ENCODE measurements around the gene TTC12.
"Not testable (repeated sequence)": the region's sequence is repeated elsewhere in the genome, so short reads cannot be mapped to it uniquely, and the experiment has no call there.

TTC12 gene

DNA sequence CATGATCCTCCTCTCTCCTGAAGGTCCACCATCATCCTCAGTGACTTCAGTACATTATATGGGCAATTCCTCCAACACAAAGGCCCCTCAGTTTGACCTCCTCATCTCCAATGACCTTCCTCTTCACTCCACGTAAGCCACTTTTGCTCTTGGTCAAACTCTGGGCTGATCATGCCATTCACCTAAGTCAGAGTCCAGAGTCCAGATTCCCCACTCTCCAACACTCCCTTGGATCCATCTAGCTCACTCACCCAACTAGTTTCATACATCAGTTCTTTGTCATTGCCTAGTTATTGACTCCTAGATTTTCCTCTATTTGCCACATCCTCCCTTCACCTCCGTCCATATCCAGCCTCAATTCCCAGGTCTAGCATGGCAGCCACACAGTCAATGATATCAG, 30.5 kb upstream of the TTC12 start:
- DNase-seq (ENCODE audit: low read depth in 2 of 2): no peak

DNA sequence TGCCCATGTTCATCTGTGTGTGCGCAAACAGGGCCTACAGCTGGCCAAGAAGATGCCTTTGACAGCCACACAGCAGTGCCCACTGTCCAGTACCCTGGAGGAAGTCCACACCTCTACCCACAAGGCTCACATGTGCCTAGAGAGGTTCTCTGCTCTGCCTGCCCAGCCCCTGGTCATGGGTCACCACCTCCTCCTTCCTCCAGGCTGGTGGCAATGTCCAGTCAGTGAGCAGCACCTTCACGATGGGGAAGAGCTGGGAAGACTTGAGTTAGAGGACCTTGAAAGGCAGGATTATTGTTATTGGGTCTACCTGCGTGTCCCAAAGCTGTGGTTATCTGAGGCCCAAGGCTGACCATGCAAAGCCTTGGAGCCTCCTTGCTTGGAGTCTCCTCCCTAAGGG, 28.4 kb upstream of the TTC12 start:
- no peak for DNase-seq (ENCODE audit: low read depth in 2 of 2)

DNA sequence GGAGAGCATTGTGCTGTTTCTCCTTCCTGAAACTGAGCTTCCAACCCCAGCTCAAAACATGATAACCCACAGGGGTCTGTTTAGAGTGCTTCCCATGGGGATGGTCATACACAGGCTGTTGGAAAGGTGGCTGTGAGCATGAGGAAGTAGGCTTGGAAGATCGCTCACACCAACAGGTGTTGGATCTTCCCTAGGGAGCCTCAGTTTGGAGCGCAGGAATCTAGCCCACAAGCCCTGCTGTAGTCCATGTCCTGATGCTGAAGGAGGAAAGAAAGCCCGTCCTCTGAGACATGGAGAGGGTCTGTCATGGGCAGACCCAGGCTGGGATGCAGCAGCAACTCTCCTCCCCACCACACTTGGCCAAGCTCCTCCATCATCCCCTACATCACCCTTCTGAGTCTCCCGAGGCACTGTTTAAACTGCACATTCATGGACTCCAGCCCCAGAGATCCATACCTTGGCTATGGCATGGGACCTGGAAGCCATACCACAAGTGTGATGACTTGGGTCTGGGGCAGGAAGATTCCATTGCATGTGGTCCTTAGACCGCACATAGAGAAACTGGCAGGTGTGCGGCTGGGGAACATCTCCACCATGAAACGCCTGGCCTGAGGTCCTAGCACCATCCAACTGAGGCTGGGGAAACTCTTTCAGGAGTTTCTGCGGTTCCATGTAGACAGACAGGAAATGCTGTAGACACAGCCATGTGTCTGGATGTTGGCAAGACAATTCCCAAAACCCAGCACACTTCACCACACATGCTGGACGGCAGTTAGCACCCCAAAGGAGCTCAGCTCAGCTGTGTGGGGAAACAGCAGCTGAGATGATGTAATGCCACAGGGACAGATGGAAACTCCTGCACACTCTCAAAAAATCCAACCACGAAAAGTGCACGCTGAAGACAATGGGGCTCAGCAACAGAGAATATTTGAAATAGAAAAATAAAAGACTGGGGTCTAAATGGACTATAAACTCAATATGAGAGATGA, 27.6 kb upstream of the TTC12 start:
- no peak for DNase-seq (ENCODE audit: low read depth in 2 of 2)

DNA sequence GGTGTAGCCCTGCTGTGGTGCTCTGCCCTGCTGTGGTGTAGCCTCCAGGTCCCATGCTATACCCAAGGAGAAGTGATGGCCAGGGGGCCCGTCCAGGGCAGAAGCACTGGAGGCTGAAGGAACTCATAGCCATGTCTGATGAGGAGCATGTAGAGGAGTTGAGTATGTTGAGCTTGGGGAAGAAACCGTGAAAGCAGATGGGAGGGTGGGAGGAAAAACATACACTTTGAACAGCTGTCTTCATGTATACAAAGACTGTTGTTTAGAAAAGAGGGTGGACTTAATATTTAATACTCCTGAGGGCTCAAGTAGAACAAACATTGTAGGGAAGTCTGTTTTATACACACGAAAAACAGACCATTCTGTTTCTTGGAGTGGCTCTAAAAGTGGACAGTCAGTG, 26.6 kb upstream of the TTC12 start:
- DNase-seq (ENCODE audit: low read depth in 2 of 2): no peak

DNA sequence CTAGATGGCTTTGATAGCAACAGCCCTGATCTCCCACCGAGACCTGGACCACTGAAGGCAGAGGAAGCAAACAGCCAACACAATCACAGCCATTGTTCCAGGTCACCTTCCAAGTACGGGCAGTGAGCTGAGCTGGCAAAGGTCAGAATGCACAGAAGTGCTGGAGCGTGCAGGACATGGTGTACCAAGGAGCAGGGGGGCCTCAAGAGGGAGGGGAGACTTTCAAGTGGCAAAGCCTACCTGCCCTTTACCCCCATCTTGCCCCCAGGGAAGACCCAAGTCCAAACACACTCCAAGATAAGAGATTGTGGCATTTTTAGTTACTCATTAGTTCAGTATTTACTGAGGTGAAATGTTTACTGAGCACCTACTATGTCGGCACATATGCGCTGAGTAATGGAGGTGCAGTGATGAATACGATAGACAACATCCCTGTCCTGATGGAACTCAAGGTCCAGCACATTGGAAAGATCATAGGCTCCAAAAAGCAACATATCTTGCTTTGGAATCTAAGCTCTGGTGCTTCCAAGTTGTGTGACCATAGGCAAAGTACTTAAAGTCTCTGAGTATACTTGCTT, 26.0 kb upstream of the TTC12 start:
- DNase-seq (ENCODE audit: low read depth in 2 of 2): no peak

DNA sequence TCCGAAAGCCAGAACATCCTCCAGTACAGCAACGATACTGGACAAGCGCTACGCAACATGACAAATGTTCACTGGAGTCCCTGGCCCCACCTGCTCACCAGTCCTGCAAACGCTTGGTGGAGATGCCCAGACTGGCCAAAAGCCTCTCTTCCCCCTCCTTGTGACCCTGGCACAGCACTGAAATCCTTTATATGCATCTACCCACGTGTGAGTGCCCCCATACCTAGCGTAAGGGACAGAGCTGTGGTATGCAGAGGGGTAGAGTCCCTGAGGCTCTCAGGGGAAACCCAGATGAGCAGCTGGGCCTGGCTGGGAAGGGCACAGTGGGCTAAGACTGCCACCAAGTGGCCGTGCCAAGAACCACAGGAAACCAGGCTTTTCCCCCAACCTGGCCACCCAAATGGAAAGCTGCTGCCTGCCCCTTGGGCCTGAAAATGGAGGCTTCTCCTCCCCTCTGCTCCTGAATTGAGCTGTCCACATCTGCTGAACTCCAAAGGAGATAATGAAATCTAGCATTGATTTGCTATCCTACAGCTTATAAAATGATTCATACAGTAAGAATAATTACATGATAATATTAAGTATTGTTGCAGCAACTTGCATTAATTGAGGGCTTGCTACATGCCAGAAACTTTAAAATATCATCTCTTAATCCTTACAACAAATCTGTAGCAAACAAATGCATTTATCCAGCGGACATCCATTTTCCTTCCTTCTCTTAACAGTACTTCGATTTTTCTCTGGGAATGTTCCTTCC, 24.8 kb upstream of the TTC12 start:
- DNase-seq (ENCODE audit: low read depth in 2 of 2): peak; percentile 10 to 11

DNA sequence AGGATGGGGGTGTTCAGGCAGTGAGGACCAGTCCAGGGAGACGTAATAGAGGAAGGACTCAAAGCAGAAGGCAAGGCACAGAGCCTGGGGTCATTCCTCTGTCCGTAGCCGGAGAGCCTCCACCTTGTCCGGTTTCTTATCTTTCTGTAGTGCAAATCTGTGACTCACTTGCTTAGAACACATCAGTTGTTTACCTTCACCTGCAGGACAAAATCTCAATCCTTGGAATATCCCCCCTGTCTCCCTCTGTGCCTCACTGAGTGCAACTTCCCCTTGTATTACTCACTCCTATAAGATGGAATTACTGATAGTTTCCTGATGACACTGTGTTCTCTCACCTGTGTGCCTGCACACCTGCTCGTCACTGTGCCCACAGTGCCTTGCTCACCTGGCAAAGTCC, 20.4 kb upstream of the TTC12 start:
- no peak for DNase-seq (ENCODE audit: low read depth in 2 of 2)

DNA sequence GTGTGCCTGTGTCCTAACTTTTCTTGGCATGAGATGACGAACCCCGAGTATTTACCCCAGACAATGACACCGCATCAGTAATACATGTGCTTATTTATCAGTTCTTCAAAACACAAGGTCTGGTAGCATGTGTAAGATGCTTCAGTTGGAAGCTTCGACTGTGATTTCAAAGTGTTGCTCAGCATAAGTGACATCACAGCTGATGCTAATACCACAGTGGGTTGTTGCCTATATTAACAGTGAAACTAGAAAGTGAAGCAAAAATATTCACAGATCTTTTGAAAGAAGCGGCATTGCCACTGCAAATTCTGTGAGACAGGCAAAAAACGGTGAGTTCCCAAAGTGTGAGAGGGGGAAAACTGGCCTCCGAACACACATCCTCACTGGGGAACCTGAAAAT, 18.4 kb upstream of the TTC12 start:
- no peak for DNase-seq (ENCODE audit: low read depth in 2 of 2)

DNA sequence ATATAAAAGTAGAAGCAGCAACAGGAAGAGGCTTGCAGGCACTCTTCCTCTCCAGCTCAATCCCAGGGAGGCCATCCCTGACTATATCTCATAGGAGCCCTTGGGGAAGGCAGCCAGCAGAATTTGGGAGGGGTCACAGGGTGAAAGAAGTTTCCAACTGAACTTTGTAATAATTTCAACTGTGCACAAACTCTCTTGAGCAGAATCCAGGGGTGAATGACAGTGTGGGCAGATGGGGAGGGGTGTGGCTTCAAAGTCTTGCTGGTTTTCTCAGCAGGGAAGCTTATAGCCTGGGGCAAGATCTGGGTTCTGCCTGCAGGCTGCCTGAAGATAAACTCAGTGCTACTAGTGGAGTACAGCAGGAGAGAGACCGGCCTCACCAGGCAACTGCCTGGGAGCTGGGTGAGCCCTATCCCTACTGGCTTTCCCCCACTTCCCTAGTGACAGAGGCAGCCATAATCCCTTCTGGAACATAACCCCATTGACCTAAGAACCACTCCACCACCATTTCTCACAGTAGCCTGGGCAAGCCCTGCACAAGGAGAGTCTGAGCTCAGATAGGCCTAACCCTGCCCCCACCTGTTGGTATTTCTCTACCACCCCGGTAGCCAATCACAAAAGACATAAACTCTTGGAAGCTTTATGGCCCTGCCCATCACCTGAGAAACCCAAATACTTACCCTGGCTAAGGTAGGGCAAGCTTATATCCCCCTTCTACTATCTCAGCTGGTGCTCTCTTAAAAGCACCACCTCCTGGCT, 17.8 kb upstream of the TTC12 start:
- no peak for DNase-seq (ENCODE audit: low read depth in 2 of 2)

DNA sequence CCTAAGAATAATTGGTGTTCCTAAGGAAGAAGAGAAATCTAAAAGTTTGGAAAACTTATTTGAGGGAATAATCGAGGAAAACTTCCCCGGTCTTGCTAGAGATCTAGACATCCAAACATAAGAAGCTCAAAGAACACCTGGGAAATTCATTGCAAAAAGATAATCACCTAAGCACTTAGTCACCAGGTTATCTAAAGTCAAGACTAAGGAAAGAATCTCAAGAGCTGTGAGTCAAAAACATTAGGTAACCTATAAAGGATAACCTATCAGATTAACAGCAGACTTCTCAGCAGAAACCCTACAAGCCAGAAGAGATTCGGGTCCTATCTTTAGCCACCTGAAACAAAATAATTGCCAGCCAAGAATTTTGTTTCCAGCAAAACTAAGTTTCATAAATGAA, 15.9 kb upstream of the TTC12 start:
- DNase-seq (ENCODE audit: low read depth in 2 of 2): not testable (repeated sequence)

DNA sequence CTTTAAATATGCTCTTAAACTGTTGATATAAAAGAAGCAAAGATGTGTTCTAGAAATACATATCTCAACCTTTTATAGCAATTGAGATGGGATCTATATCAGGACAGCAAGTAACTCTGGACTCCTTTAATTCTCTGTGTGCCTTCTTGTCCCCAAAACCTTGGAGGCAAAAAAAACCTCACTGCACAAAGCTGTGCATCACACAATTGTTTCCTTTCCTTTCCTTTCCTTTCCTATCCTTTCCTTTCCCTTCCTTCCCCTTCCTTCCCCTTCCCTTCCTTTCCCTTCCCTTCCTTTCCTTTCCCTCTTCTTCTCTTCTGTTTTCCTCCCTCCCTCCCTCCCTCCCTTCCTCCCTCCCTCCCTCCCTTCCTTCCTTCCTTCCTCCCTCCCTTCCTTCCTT, 9.5 kb upstream of the TTC12 start:
- no peak for DNase-seq (ENCODE audit: low read depth in 2 of 2)

DNA sequence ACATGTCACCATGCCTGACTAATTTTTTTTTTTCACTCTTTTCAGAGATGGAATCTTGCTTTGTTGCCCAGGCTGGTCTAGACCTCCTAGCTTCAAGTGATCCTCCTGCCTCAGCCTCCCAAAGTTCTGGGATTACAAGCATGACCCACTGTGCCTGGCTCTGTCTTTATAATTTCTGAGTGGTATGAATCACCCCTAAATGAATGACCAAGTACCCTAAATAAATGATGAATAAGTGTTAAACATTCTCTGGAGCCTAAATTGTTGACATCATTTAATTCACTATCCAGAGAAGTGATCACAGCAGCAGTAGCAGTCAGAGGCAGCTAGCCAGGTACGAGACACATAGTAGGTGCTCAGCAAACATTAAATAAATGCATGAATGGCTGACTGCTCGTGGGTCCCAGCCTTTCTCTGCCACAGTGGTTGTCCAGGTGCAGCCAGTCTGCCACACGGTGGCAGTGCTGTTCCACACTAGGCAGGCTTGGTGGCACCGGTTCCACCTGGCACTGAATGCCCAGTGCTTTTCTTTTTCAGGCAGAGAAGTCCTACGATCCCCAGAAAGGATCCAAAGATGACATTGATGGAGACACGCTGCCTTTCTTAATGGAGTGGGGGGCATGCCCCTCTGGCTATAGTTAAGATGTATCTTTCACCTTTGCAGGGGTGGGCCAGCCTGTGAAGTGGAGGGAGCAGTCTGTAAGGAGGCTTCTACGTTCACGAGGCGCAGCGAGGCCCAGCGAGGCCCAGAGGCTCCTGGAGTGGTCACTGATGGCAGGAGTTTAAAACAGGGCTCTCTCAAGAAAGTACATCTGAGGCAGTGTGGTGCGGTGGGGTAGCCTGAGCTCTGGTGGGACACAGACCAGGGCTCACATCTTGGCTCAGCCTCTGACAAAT, 8.7 kb upstream of the TTC12 start:
- peak; percentile 41 to 42 for DNase-seq (ENCODE audit: low read depth in 2 of 2)

DNA sequence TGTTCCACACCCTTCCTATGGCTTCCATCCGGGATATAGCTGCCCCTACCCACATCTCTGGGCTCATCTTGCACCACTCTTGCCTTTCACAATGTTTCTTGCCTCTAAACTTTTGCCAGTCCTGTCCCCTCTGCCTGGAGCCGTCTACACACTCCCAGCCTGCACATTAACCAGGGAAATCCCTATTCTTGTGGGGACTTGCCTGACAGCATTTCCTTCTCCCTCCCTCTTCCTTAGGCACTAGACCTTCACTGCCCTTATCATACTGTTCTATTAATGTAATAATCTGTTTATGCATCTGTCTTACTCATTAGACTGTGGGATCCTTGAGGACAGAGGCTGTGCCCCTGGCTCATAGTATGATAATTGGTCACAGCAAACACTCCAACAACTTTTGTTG, 5.8 kb upstream of the TTC12 start:
- DNase-seq (ENCODE audit: low read depth in 2 of 2): no peak

DNA sequence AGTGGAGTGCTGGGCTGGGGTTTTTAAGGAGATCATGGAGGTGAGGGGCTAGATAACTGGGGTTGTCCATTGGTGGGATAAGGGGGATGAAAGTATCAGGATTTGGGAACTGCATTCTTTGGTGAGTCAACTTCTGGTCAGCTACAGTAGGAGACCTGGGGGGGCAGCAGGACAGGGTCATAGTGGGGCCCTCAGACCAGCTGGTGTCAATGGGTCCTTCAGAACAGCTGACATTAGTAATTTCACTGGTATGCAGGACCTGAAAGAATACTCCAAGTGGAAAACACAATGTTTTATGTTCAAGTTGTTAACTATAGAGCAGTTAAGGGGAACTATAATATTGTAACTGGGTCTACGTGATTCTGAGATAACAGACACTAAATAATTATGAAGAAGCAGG, 2.8 kb upstream of the TTC12 start:
- no peak for DNase-seq (ENCODE audit: low read depth in 2 of 2)

DNA sequence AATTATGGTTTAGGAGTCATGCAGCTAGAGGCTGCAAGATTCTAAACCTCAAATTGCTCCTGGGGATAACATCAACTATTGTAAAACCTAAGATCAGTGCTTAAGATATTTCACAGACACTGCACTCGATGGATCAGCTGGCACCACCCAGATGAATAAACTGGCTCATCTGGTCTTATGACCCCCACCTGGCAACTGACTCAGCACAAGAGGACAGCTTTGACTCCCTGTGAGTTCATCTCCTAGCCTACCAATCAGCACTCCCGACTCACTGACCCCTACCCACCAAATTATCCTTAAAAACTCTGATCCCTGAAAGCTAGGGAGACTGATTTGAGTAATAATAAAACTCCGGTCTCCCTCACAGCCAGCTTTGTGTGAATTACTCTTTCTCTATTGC, 782 bp upstream of the TTC12 start:
- no peak for DNase-seq (ENCODE audit: low read depth in 2 of 2)

DNA sequence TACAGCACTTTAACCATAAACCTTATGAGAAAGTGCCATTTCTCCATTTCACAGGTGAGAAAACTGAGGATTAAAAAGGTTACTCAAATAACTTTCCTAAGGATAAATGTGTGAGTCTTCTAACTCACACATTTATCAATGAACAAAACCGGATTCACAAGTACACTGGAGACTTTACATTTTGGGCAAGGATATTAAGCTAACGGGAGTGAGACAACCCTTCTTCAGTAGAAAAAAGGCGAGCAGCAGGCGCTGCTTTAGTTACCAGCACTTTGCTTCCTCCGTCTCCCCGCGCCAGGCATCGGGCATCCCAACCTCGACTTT, 356 bp upstream of the TTC12 start:
- no peak for DNase-seq (ENCODE audit: low read depth in 2 of 2)

DNA sequence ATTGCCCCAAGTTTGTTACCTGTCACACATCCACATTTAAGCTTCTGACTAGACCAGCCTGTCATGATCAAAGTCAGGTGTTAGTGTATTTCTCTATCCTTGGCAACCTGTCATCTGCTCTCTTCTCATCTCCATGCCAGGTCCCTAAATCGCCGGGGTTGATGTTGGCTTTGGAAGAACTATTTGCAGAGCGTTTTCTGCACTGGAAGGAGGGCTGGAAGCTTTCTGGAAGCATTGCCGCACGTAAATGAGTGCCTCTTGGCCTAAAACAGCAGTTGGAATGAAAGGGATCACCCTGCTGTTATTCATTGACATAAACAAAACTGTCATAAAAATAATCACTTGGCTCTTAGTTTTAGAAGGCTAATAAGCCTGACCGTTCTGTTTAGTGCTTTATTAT, 1.4 kb downstream of the TTC12 start:
- DNase-seq (ENCODE audit: low read depth in 2 of 2): no peak

DNA sequence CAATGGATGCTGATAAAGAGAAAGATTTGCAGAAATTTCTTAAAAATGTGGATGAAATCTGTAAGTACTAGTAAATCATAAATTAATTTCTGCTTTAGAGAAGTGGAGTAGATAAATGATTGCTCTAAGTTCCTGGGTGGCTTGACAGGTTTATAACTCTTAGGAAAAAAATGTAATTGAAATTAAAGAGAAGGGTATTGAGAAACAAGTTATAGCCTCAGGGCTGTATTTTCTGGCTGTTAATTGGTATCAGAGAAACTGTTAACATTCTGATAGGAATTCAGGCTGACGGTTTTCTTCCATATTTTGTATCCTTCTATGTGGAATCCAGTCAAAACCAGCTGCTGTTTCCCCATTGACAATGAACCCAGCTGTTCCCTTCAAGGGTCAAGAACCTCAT, 1.9 kb downstream of the TTC12 start:
- no peak for DNase-seq (ENCODE audit: low read depth in 2 of 2)

DNA sequence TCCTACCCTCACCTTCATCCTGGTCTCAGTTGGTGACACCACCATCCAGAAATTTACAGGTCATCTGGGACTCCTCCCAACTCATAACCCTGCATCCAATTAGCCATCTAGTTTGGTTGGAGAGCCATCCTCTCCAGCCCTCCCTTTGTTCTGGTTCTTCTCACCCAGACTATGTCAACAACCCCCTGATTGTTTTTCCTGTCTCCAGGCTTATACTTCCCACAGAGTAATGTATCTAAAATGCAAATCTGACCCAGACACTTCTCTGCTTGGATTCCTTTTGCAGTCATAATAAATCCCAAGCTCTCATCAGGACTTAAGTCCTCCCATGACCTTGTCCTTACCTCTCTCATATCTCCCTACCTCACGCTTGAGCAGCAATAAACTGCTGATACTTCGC, 3.0 kb downstream of the TTC12 start:
- no peak for DNase-seq (ENCODE audit: low read depth in 2 of 2)

DNA sequence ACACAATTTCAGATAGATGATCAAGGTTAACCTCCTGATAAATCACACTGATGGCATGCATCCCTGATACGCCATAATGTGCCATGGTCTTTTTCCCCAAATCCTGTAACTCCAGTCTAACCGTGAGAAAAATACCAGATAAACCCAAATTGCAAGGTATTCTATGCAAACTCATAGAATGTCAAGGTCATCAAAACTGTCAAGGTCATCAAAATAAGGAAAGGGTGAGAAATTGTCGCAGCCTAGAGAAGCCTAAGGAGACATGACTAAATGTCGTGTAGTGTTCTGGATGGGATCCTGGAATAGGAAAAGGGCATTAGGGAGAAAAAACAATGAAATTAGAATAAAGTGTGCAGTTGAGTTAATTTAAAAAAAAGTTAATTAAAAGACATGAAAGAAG, 4.7 kb downstream of the TTC12 start:
- DNase-seq (ENCODE audit: low read depth in 2 of 2): no peak

DNA sequence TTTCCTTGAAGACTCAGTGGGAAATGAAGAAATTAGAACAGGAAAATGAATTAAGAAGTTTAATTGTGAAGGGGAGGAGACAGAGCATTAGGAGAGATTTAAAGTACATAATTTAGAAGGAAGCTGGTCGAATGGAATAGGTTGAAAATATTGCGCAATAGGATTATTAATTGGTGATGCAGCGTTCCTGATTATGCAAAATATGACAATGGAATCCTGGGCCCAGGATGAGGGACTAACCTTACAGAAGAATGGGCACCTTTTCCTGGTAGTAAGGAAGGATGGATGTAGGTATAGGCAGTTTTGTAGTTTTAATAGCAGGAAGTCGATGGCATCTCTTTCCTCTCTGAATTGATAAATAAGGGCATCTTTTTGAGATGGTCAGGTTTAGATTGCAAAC, 7.8 kb downstream of the TTC12 start:
- no peak for DNase-seq (ENCODE audit: low read depth in 2 of 2)
